H1 (cell line): ENCODE measurements around the gene ARHGEF11. TPM values are rescaled to one million over a fixed set of nuclear protein-coding genes. Genes with fewer than 3 reads are reported as not detected.

Experiments used
- CTCF ChIA-PET: fragments of 300-600 bp; sonication (Branson Sonifier 250); formaldehyde crosslinking; loops from one replicate; lab custom pipeline; 2021; ENCODE audit not compliant: partially characterized antibody; lab: Charles Lee
- POLR2A ChIA-PET: fragments of 300-600 bp; sonication (Branson Sonifier 250); formaldehyde crosslinking; loops from one replicate; lab custom pipeline; 2021; ENCODE audit warnings: inconsistent platforms; ENCODE audit not compliant: partially characterized antibody; lab: Charles Lee
- DNase-seq, 2 experiments: peaks; one replicate each; pipeline versions ENCODE4 v3.0.0 to v3.0.0-alpha.2; 2010 to 2022; ENCODE audit warnings: low spot score in 2 of 2, low read depth in 1 of 2, mixed read lengths in 1 of 2
- FAIRE-seq: peaks from 2 replicates; lab custom pipeline; 2011; peaks lifted over from hg19 to GRCh38; lab: Jason Lieb, UNC
- H2AFZ ChIP-seq: 2 replicates; pipeline ENCODE4 v1.8.1; 2012; ENCODE audit warnings: low read length, inconsistent platforms
- H2AK5ac ChIP-seq: 2 replicates; pipeline ENCODE4 v1.6.1; 2013; ENCODE audit warnings: low read depth, low read length
- H2BK120ac ChIP-seq: replicated peaks from 2 replicates; pipeline ENCODE3; 2013; ENCODE audit warnings: low read depth, low read length, inconsistent platforms
- H2BK12ac ChIP-seq: 2 replicates; pipeline ENCODE4 v1.6.1; 2013; ENCODE audit warnings: low read depth, low read length
- H2BK15ac ChIP-seq: 2 replicates; pipeline ENCODE4 v1.6.1; 2013; ENCODE audit warnings: low read length
- H2BK20ac ChIP-seq: 2 replicates; pipeline ENCODE4 v1.6.1; 2013; ENCODE audit warnings: low read length
- H2BK5ac ChIP-seq: 2 replicates; pipeline ENCODE4 v1.6.1; 2013; ENCODE audit warnings: low read depth, low read length
- H3K14ac ChIP-seq: 2 replicates; pipeline ENCODE4 v1.6.1; 2013; ENCODE audit warnings: inconsistent platforms; ENCODE audit not compliant: insufficient read length
- H3K18ac ChIP-seq: 2 replicates; pipeline ENCODE4 v1.6.1; 2013; ENCODE audit warnings: low read length; ENCODE audit errors: extremely low read depth
- H3K23ac ChIP-seq: 2 replicates; pipeline ENCODE4 v1.6.1; 2013; ENCODE audit warnings: inconsistent platforms; ENCODE audit not compliant: insufficient read length
- H3K23me2 ChIP-seq: 2 replicates; pipeline ENCODE4 v1.6.1; 2013; ENCODE audit warnings: low read depth, low read length
- H3K27ac ChIP-seq: 2 replicates; pipeline ENCODE4 v1.6.1; 2011; ENCODE audit warnings: low read depth, low read length, inconsistent platforms
- H3K27me3 ChIP-seq, 4 experiments: replicated peaks in 1 of 4; 1 replicate in 1 of 4; 2 replicates in 3 of 4; pipeline versions ENCODE4 v1.6.1 to v1.8.1; 2011 to 2013; ENCODE audit warnings: low read length in 3 of 4, mild to moderate bottlenecking in 3 of 4, inconsistent platforms in 2 of 4, mixed read lengths in 2 of 4, moderate library complexity in 1 of 4; ENCODE audit not compliant: control insufficient read depth in 3 of 4, insufficient read depth in 3 of 4; ENCODE audit errors: extremely low read depth in 1 of 4
- H3K36me3 ChIP-seq, 4 experiments: 2 replicates each; pipeline versions ENCODE4 v1.6.1 to v1.8.1; 2011 to 2013; ENCODE audit warnings: mild to moderate bottlenecking in 4 of 4, low read length in 3 of 4, moderate library complexity in 2 of 4, control low read depth in 1 of 4, inconsistent platforms in 1 of 4; ENCODE audit not compliant: insufficient read depth in 4 of 4, control insufficient read depth in 2 of 4
- H3K4ac ChIP-seq: replicated peaks from 2 replicates; pipeline ENCODE3; 2013; ENCODE audit warnings: low read length, low read depth, mixed read lengths, inconsistent platforms; ENCODE audit not compliant: insufficient read length
- H3K4me1 ChIP-seq, 4 experiments: replicated peaks in 1 of 4; 1 replicate in 1 of 4; 2 replicates in 3 of 4; pipeline versions ENCODE4 v1.6.1 to v1.8.1; 2011 to 2013; ENCODE audit warnings: low read length in 3 of 4, inconsistent platforms in 2 of 4, mixed read lengths in 1 of 4; ENCODE audit not compliant: insufficient read depth in 4 of 4, control insufficient read depth in 3 of 4
- H3K4me2 ChIP-seq, 2 experiments: 2 replicates each; pipeline versions ENCODE4 v1.6.1 to v1.8.1; 2011 to 2013; ENCODE audit warnings: low read depth in 2 of 2, low read length in 2 of 2, control low read depth in 1 of 2, inconsistent platforms in 1 of 2, mild to moderate bottlenecking in 1 of 2; ENCODE audit not compliant: insufficient read depth in 1 of 2
- H3K4me3 ChIP-seq, 4 experiments: fragments of 200-600, 300-600 bp in 1 of 4; sonication (generic), shearing (Covaris generic), sonication (Bioruptor Twin) in 1 of 4; 2 replicates each; pipeline versions ENCODE4 v1.5.1 to v1.8.1; 2011 to 2016; ENCODE audit warnings: low read length in 4 of 4, low read depth in 3 of 4, control low read depth in 2 of 4, inconsistent platforms in 2 of 4, mild to moderate bottlenecking in 2 of 4, mixed read lengths in 1 of 4, moderate library complexity in 1 of 4; ENCODE audit not compliant: insufficient read depth in 2 of 4; ENCODE audit errors: extremely low read depth in 1 of 4
- H3K56ac ChIP-seq: replicated peaks from 2 replicates; pipeline ENCODE3; 2013; ENCODE audit warnings: low read depth, mild to moderate bottlenecking, mixed read lengths, low read length, inconsistent platforms; ENCODE audit not compliant: insufficient read length
- H3K79me1 ChIP-seq: 2 replicates; pipeline ENCODE4 v1.6.1; 2013; ENCODE audit warnings: low read depth, low read length, control low read depth
- H3K79me2 ChIP-seq, 2 experiments: 2 replicates each; pipeline versions ENCODE4 v1.6.1 to v1.8.1; 2012 to 2013; ENCODE audit warnings: low read length in 2 of 2, mild to moderate bottlenecking in 2 of 2, inconsistent platforms in 1 of 2; ENCODE audit not compliant: insufficient read depth in 2 of 2, control insufficient read depth in 1 of 2
- H3K9ac ChIP-seq, 4 experiments: replicated peaks in 1 of 4; 1 replicate in 1 of 4; 2 replicates in 3 of 4; pipeline versions ENCODE4 v1.6.1 to v1.8.1; 2011 to 2013; ENCODE audit warnings: low read depth in 3 of 4, low read length in 3 of 4, control low read depth in 2 of 4, mild to moderate bottlenecking in 2 of 4, moderate library complexity in 2 of 4, inconsistent platforms in 1 of 4; ENCODE audit errors: extremely low read depth in 1 of 4
- H3K9me3 ChIP-seq, 2 experiments: 2 replicates each; pipeline versions ENCODE4 v1.6.1 to v1.8.1; 2012 to 2013; ENCODE audit warnings: mild to moderate bottlenecking in 2 of 2, moderate library complexity in 2 of 2, control low read depth in 1 of 2, inconsistent platforms in 1 of 2, low read depth in 1 of 2, low read length in 1 of 2, mixed read lengths in 1 of 2; ENCODE audit not compliant: insufficient read depth in 2 of 2
- H4K20me1 ChIP-seq, 2 experiments: replicated peaks in 1 of 2; 2 replicates each; pipeline versions ENCODE3 to v1.8.1; 2011 to 2013; ENCODE audit warnings: inconsistent platforms in 2 of 2, low read length in 2 of 2, mild to moderate bottlenecking in 1 of 2; ENCODE audit not compliant: insufficient read depth in 2 of 2, control insufficient read depth in 1 of 2
- H4K5ac ChIP-seq: 2 replicates; pipeline ENCODE4 v1.6.1; 2013; ENCODE audit warnings: low read length, low read depth, mixed read lengths, inconsistent platforms; ENCODE audit not compliant: insufficient read length
- H4K8ac ChIP-seq: 2 replicates; pipeline ENCODE4 v1.8.0; 2013; ENCODE audit warnings: mild to moderate bottlenecking, moderate library complexity, low read length, inconsistent platforms; ENCODE audit not compliant: insufficient read depth; ENCODE audit errors: extremely low read depth
- H4K91ac ChIP-seq: replicated peaks from 2 replicates; pipeline ENCODE3; 2013; ENCODE audit warnings: low read length, mixed read lengths, inconsistent platforms; ENCODE audit not compliant: insufficient read length
- POLR2AphosphoS5 ChIP-seq: IDR thresholded peaks from 2 replicates; pipeline ENCODE4 v1.6.1; 2011; ENCODE audit warnings: low read depth, low read length
- SP4 ChIP-seq: IDR thresholded peaks from 2 replicates; pipeline ENCODE4 v1.6.1; 2012; ENCODE audit warnings: low read length, inconsistent platforms
- TAF1 ChIP-seq: IDR thresholded peaks from 2 replicates; pipeline ENCODE4 v1.6.1; 2011; ENCODE audit warnings: mild to moderate bottlenecking, low read depth, low read length
- WGBS, 2 experiments: shearing (Covaris generic) in 1 of 2; methylation state at CpG; one replicate each; pipeline versions ENCODE4 v1.1.6 to v1.1.7; 2013 to 2015; ENCODE audit warnings: low lambda C conversion rate in 2 of 2, mixed read lengths in 2 of 2, inconsistent platforms in 1 of 2, low coverage in 1 of 2, missing lambda C conversion rate in 1 of 2; ENCODE audit not compliant: insufficient replicate concordance in 2 of 2, insufficient coverage in 1 of 2, insufficient read length in 1 of 2; ENCODE audit errors: extremely low coverage in 1 of 2, missing lambda C conversion rate in 1 of 2; 5-methylcytosine and 5-hydroxymethylcytosine counted together
- polyA plus RNA-seq, 7 experiments: library from polyadenylated mRNA; depleted of rRNA in 3 of 7; stranded (reverse) in 5 of 7; unstranded in 2 of 7; fragments of >200 nt in 5 of 7; fragments of 200-250 nt in 2 of 7; gene quantifications; 1 replicate in 5 of 7; 2 replicates in 1 of 7; 4 replicates in 1 of 7; pipeline versions ENCODE4 v1.2.1 to v1.2.3, GENCODE V29; 2011 to 2013; ENCODE audit warnings: missing spikeins in 2 of 7, mixed read lengths in 2 of 7
- total RNA-seq: library from RNA; stranded (reverse); fragmentation: NEBNext Ultra II Directional; extraction: Animal tissue kit (Norgen Biotek cat#: 25700); gene quantifications from 2 replicates; pipeline ENCODE4 v1.2.1, GENCODE V29; 2021
- TF ChIP-seq, protein P1 (sequence below): IDR thresholded peaks from 2 replicates; pipeline ENCODE4 v1.6.1; 2012; ENCODE audit warnings: low read length, inconsistent platforms

ARHGEF11 gene
- total and polyA plus RNA-seq, 2 of the 8 experiments (the other 6 are each of a cell fraction or from before 2014, with no cell fraction given): 19.9 to 33.1 TPM

DNA sequence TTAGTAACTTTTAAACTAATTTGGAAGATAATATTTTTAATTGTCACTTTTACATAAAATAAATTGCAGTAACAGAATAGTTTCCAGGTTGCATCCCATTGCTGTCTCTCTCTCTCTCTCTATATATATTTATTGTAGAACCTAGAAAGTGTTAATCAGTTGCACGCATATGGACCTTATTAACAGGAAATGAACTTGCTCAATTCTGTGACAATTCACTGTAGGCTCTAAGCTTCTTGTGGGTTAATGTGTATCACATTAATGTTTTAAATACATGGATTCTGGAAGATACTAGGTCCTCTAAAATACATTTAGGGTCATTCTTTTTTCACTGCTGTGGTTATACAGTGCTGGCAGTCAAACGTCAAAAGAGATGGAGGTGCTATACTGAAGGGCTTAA is 92.0 kb downstream of the ARHGEF11 start:
- H3K9ac ChIP-seq: no peak overlapping the region
- CTCF ChIA-PET: interaction anchor here (1.6 kb wide), 1 partner anchor 121 kb away, joined by 5 read pairs; no protein-coding TSS in a partner anchor
- no peak overlapping the region for H2BK12ac ChIP-seq
- H3K27ac ChIP-seq: no peak overlapping the region
- no peak overlapping the region for H2AK5ac ChIP-seq
- H4K8ac ChIP-seq: no peak overlapping the region
- H4K20me1 ChIP-seq: peaks cover under 1 to 3% of the 10 kb centered on the region in 2 experiments
- no peak overlapping the region for H3K4me2 ChIP-seq
- H3K9me3 ChIP-seq: no peaks in the 10 kb centered on the region
- no peak overlapping the region for H4K5ac ChIP-seq
- no peak overlapping the region for H2BK15ac ChIP-seq
- H3K79me2 ChIP-seq: no peaks in the 10 kb centered on the region
- no peaks in the 10 kb centered on the region for H3K27me3 ChIP-seq
- FAIRE-seq (no peak), DNase-seq (no peak)
- no peak overlapping the region for H3K23ac ChIP-seq
- TF ChIP-seq, protein P1, sequence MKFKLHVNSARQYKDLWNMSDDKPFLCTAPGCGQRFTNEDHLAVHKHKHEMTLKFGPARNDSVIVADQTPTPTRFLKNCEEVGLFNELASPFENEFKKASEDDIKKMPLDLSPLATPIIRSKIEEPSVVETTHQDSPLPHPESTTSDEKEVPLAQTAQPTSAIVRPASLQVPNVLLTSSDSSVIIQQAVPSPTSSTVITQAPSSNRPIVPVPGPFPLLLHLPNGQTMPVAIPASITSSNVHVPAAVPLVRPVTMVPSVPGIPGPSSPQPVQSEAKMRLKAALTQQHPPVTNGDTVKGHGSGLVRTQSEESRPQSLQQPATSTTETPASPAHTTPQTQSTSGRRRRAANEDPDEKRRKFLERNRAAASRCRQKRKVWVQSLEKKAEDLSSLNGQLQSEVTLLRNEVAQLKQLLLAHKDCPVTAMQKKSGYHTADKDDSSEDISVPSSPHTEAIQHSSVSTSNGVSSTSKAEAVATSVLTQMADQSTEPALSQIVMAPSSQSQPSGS: no peak
- TF ChIP-seq SP4 (no peak), POLR2AphosphoS5 (no peak), TAF1 (no peak)
- no peak overlapping the region for H3K4ac ChIP-seq
- no peak overlapping the region for H3K14ac ChIP-seq
- no peak overlapping the region for H2BK120ac ChIP-seq
- no peak overlapping the region for H3K4me3 ChIP-seq
- peaks cover 9 to 65% (median 40%) of the 10 kb centered on the region in 4 experiments; a peak in 7 of 8 replicates for H3K36me3 ChIP-seq
- no peaks in the 10 kb centered on the region for H3K79me1 ChIP-seq
- WGBS, 2 experiments: 90% methylated on average over 2 of the region's 2 CpGs; no CpG with 5 or more reads in 1 of the 2 experiments
- no peak overlapping the region for H2BK5ac ChIP-seq
- H3K56ac ChIP-seq: no peak overlapping the region
- no peak overlapping the region for H4K91ac ChIP-seq
- no peaks in the 10 kb centered on the region for H3K4me1 ChIP-seq
- H2AFZ ChIP-seq: no peak overlapping the region
- H2BK20ac ChIP-seq: no peak overlapping the region
- no peak overlapping the region for H3K18ac ChIP-seq
- POLR2A ChIA-PET: no interaction called here
- no peaks in the 10 kb centered on the region for H3K23me2 ChIP-seq
